H7 (cell line): ENCODE data around the gene DNAH17. TPM values are rescaled to one million over a fixed set of nuclear protein-coding genes. Genes with fewer than 3 reads are reported as not detected.

Source experiments
- DNase-seq: peaks from one replicate; pipeline ENCODE4 v3.0.0; 2012
- H3K27me3 ChIP-seq: 2 replicates; pipeline ENCODE4 v1.6.0; 2011; ENCODE audit warnings: mild to moderate bottlenecking, low read length; ENCODE audit not compliant: control insufficient read depth, insufficient read depth
- H3K36me3 ChIP-seq: replicated peaks from 2 replicates; pipeline ENCODE4 v1.5.1; 2011; ENCODE audit warnings: low read length; ENCODE audit not compliant: control insufficient read depth, insufficient read depth
- H3K4me3 ChIP-seq: 2 replicates; pipeline ENCODE4 v1.5.1; 2011; ENCODE audit warnings: low read depth, mild to moderate bottlenecking, control low read depth, low read length, moderate library complexity; ENCODE audit not compliant: insufficient read depth
- total RNA-seq: library from RNA; depleted of rRNA; stranded (reverse); fragments of >200 nt; shearing (Covaris generic); gene quantifications from 2 replicates; pipeline ENCODE4 v1.2.3, GENCODE V29; 2014

Gene DNAH17
- total RNA-seq, 1 experiment from 2014 or later: 0.87 TPM

DNA sequence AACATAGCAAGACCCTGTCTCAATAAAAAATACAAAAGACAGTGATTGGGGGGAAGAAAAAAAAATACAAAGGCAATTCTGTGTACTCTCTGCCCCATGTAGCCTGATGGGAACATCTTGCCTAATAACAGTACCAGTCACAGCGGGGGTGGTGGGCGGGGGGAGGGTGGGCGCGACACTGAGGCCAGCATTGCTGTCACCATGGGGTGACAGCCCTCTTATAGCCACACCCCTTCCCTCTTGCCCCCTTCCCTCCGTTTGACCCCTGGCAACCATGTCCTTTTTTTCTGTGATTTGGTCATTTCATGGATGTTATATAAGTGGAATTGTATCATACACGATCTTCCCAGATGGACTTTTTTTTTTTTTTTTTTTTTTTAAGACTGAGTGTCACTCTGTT lies 80.9 kb downstream of the DNAH17 start:
- DNase-seq: no peak
- Histone ChIP-seq H3K27me3 (no peaks in the 10 kb centered on the region), H3K36me3 (no peaks in the 10 kb centered on the region), H3K4me3 (no peak overlapping the region)

DNA sequence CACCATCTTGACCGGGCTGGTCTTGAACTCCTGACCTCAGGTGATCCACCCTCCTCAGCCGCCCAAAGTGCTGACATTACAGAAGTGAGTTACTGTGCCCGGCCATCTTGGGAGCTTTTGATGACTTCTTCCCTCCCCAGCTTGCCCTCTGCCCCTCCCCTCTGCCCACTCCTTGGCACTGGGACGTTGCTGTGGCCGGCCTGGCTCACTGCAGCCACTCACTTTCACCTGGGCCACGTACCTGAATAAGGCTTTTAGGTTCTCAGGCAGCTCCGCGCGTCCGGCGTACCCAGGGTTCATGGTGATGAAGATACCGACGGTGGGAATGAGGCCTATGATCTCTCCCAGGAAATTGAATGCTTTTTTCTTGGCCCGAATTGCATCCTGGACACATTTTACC lies 81.6 kb downstream of the DNAH17 start:
- H3K27me3 ChIP-seq: no peaks in the 10 kb centered on the region
- DNase-seq: no peak

DNA sequence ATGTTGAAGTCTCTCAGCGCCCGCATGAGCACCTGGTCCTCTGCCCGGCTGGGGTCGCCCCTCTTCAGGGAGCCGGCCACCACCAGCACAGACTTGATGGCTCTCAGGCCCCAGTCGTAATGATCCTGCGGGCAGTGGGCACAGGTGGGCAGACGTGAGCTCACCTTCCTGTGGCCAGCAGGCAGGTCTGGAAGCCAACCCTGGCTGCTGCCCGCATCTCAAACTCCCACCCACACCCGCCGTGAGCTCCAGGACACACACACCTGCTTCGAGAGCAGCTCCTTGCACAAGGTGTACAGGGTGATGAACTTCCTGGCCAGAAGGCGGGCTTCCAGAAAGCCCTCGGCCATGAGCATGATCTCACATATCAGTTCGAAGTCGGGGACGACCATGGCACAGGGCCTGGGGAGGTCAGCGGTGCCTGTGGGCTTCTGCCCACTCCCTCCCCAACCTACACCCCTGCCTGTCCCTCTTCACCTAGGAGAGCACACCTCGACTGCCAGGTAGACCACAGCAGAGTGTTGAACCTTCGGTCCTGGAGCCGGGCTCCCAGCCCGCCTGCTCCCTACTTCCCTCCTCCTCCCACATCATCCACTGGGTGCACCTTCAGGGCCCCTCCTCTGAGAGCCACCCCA lies 82.4 kb downstream of the DNAH17 start:
- no peaks in the 10 kb centered on the region for H3K27me3 ChIP-seq
- no peaks in the 10 kb centered on the region for H3K36me3 ChIP-seq
- H3K4me3 ChIP-seq: no peak overlapping the region
- no peak for DNase-seq

More for the DNA sequence above, 81.6 kb downstream of the DNAH17 start:
- H3K36me3 ChIP-seq: no peaks in the 10 kb centered on the region
- no peak overlapping the region for H3K4me3 ChIP-seq

DNA sequence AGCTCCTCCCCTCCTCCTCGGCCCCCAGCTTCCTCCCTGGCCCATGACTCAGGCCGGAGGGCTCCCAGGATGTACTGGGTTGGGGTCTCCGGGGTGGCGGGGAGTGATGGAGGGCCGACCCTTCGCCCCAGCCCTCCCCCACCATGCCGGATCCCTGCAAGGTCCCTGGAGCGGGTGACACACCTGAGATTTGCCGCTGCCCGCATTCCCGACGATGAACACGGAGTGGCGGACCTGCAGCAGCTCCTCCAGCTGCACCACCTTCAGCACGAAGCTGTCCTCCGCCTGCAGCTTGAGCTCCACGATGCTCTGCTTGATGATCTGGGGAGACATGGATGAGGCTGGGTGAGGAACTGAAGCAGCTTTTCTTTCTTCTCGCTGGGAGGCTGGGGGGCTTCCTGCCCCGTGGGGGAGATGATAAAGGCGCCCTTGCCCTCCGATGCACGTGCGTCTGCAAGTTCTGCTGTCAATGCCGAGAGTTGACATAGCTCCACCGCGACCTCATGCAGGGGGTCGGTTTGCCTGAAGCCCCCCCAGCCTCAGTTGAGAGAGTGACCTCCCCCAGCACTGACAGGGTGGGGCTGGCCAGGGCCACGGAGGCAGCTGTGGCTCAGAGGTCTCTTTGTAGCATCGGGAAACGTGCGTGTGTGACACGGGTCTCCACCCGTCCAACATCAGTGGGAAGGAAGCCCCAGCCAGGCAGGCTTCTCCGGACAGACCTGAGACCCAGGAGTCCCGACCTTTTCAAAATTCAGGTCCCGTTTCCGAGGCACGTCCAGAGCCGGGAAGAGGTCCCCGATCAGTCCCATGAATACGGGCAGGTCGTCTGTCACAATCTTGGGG lies 83.1 kb downstream of the DNAH17 start:
- Histone ChIP-seq H3K4me3 (no peak overlapping the region), H3K27me3 (no peaks in the 10 kb centered on the region), H3K36me3 (no peaks in the 10 kb centered on the region)
- DNase-seq: no peak

DNA sequence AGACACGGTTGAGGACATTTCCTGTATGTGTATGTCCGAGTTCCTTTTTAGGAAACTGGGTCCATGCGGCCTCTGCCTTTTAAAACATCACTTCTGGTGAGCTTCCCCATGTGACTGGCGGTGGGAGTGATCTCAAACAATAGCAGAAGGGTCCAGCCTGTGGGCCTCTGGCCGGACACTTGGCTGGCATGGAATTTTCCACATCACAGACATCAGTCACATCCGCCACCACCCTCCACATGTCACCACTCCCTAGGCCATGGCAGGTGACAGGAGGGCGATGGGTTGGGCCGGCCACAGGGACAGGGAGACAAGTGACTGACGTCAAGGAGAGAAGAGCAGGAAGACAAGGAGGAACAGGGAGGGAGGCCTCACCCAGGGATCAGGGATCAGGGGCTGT lies 83.7 kb downstream of the DNAH17 start:
- no peak for DNase-seq
- no peaks in the 10 kb centered on the region for H3K36me3 ChIP-seq
- no peak overlapping the region for H3K4me3 ChIP-seq
- H3K27me3 ChIP-seq: no peaks in the 10 kb centered on the region

DNA sequence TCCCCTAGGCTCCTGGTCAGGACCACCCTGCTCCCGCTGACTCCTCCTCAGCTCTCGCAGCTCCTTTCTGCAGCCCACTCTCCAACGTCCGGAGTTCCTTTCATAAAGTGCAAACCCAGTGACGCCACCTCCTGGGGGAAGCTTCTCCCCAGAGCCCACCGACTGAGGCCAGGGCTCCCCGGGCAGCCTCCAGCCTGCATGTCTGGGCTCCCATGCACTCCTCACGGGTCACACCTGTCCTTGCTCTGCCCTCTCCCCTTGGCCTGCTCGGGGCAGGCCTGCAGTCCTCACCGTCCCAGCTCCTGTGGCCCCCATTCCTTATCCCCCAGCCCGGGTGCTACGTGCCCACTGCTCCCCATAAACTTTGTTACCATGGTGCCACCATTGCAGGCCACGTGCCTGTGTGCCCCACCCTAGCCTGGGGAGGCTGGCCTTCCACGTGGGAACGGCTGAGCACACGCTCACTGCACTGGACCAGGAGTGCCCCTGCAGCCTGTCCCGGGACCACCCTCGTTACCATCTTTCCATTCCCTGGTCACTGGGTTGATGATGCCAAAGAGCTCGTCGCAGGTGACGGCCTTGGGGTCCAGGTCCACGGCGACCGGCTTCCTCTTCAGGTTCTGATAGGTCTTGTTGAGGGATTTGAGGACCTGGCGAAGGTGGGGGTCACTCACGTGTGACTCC lies 84.9 kb downstream of the DNAH17 start:
- H3K4me3 ChIP-seq: no peak overlapping the region
- no peaks in the 10 kb centered on the region for H3K27me3 ChIP-seq
- DNase-seq: no peak
- no peaks in the 10 kb centered on the region for H3K36me3 ChIP-seq

DNA sequence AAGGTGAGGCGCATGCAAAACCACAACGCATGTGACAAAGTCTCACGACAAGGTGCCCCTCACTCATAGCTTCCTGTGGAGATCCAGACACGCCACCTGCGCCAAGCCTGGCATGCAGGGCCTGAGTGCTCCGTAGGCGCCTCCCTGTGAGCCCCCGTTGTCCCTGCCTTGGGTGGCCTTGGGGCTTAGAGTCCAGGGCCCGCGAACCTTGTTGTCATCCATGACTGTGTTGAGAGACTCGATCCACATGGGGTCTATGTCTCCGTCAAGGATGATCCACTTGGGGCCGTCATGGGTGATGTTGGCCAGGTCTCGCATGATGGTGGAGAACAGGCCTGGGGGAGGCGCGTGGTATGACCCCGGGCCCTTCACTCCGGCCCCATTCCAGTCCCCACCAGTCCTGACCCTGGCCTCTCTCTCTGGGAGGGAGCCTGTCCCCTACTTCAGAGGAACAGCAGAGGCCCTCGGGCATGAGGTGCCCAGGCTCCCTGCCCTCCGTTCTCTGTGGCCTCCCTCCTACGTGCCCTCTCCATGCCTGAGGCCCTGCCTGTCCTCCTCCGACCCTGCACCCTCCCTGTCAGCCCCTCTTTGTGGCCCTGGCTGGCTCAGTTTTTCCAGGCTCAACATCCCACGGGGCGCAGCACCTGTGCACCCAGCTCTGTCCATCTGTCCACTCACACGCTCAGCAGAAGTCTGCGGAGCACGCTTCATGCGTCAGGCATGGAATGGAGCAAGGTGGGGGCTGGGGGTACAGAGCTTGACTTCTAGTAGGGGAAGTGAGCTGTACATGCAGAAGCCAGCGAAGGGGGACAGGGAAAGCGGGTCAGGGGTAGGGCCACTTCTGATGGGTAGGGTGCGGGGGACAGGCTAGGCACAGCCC lies 85.7 kb downstream of the DNAH17 start:
- no peak for DNase-seq
- H3K36me3 ChIP-seq: no peaks in the 10 kb centered on the region
- H3K4me3 ChIP-seq: no peak overlapping the region
- H3K27me3 ChIP-seq: no peaks in the 10 kb centered on the region

DNA sequence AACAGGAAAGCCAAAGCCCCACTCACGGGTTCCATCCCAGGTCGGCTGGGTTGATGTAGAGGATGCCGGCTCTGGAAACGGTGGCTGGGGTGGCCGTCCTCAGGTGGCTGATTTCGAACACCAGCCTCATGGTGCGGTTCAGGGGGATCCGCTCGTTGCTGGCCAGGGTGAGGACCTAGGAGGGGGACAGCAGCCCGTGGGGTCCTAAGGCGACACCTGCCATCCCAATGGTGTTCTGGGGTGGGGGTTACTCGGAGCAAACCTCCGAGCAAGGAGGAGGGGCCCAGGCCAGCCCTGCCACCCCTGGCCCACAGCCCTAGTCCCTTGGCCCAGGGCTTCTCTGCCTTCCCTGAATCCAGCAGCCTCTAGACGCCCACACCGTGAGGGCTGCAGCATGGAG lies 86.5 kb downstream of the DNAH17 start:
- Histone ChIP-seq H3K36me3 (no peaks in the 10 kb centered on the region), H3K4me3 (no peak overlapping the region), H3K27me3 (no peaks in the 10 kb centered on the region; the same call in 1 of the 2 replicates)
- no peak for DNase-seq

DNA sequence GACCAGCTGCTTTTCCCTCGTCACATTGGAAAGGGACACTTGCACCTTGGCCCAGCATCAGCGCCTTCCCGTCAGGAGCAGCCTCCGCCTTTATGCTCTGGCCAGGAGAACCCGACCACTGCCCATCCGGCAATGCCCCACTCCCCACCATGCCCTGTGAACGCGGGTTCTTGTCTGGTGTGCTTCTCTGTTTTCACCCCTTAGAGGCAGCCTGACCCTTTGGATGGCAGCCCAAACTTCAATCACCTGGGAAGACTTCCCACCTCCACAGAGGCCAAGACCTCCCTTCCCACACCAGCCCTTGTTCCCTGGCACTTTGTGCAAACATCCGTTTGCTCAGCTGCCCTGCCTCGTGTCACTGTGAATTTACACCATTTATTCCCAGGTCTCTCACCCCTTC lies 87.0 kb downstream of the DNAH17 start:
- Histone ChIP-seq H3K27me3 (peaks cover 1% of the 10 kb centered on the region; the same call in 1 of the 2 replicates), H3K4me3 (no peak overlapping the region), H3K36me3 (no peaks in the 10 kb centered on the region)
- DNase-seq: no peak

DNA sequence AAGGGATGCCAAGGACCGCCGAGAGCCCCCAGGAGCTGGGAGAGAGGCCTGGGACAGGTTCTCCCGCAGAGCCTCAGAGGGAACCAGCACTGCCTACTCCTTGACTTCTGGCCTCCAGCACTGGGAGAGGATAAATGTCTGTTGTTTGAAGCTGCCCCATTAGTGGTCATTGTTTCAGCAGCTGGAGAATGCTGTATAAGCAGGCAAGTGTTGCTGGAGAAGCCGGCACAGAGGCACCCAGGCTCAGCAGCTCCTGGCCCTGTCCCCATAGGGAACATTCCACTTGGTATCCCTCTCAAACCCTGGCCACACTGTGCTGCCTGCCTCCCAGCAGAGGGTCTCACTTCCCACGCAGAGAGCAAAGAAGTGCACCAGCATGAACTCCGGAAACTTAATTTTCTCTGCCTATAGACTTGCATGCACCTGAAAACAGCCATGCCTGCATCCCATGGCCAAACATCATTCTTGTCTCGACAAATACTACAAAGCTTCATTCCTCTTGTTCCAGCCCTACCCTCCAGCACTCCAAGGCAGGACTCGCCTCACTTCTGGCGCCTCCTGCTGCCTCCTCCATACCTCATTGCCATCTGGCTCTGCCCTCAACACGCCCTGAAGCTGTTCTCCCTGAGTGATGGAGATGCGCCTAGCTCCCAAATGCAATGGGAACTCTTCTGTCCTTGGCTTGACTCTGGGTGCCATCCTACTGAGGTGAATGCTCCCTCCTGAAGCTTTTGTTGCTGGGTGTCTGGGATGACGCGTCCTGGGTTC lies 88.1 kb downstream of the DNAH17 start:
- H3K36me3 ChIP-seq: no peaks in the 10 kb centered on the region
- peaks cover 1% of the 10 kb centered on the region; the same call in 1 of the 2 replicates for H3K27me3 ChIP-seq
- no peak overlapping the region for H3K4me3 ChIP-seq
- DNase-seq: no peak

DNA sequence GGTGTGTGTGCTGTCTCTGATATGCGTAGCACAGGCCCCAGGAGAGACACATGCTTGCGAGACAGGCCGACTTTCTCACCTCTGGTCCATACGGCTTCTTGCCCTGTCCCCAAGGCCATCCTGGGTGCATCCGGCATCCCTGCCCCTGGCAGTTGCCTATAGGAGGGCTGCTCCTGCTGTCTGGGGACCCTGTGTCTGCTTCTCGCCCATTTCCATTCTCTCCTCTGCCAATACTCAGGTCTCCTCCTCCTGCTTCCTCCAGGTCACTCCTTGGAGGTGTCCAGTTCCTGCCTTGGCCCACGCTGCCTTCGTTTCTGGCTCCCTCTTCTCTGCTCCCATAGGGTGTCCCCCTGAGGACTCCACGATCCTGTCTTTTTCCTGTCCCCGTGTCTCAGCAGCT lies 89.0 kb downstream of the DNAH17 start:
- DNase-seq: no peak
- Histone ChIP-seq H3K27me3 (peaks cover 1% of the 10 kb centered on the region; the same call in 1 of the 2 replicates), H3K36me3 (no peaks in the 10 kb centered on the region), H3K4me3 (no peak overlapping the region)

DNA sequence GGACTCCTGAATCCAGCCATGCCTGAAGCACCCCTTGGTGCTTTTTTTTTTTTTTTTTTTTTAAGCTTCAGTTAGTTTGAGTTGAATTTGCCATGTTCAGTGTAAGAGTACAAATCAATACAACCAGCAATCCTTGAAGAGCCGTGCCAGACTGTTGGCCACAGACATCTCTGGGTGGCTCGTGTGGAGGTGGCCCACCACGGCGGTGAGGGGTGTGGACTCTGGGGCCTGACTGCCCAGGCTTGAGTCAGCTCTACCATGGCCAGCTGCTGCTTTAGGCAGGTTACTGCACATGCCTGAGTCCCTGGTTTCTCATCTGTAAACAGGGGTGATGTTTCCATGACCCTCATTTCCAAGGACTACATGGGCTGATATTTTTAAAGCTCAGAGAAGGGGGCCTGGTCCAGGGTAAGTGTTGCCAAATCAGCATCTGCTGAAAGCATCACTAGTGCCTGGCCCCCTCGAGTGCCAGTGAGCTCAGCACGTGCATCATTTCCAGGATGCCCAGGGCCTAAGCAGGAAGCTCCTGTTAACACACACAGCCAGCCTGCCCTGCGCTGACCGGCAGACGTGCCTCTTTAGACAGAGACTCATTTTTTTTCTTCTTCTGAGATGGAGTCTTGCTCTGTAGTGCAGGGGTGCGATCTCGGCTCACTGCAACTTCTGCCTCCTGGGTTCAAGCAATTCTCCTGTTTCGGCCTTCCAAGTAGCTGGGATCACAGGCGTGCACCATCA lies 90.1 kb downstream of the DNAH17 start:
- no peak for DNase-seq
- Histone ChIP-seq H3K36me3 (no peaks in the 10 kb centered on the region), H3K4me3 (no peak overlapping the region), H3K27me3 (peaks cover 1% of the 10 kb centered on the region; the same call in 1 of the 2 replicates)

DNA sequence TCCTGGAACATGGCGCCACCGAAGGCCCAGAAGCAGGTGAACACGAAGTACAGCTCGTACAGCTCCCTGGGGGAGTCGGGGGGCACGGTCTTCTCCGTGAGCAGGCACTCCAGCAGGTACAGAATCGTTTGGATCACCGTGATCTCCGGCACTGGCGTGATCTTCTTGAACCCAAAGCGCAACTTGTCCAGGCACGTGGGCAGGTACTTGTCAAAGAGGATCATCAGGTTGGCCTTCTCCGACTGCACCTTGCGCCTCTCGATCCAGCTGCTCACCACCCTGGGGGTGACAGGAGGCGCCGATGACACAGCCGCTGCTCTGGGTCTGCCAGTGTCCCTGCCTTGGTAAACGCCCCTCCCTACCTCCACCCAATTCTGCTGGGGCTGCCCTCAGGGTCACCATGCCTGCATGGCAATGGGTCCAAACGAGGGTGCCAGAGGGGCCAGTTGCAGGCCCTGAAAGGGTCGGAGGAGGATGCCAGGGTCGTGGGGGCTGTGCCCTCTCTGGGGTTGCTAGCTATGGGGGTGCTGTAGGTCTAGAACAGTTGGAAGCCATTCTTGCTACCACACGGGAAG lies 90.9 kb downstream of the DNAH17 start:
- no peaks in the 10 kb centered on the region for H3K36me3 ChIP-seq
- DNase-seq: no peak
- H3K4me3 ChIP-seq: no peak overlapping the region

More for the DNA sequence above, 90.9 kb downstream of the DNAH17 start:
- H3K27me3 ChIP-seq: peaks cover 1% of the 10 kb centered on the region; the same call in 1 of the 2 replicates
